Retinal pigment epithelial cell (primary cell): Measurements from ENCODE around the gene BCL7A.
"Not testable (repeated sequence)": the region's sequence is repeated elsewhere in the genome, so short reads cannot be mapped to it uniquely, and the experiment has no call there.

Source experiments
- DNase-seq: peaks from one replicate; pipeline ENCODE4 v3.0.0-alpha.2; 2010; ENCODE audit warnings: low read depth
- H3K4me3 ChIP-seq: 2 replicates; pipeline ENCODE4 v1.5.1; 2011; ENCODE audit warnings: mild to moderate bottlenecking, low read length, control low read depth, moderate library complexity
- CTCF ChIP-seq: conservative IDR thresholded peaks from 2 replicates; pipeline ENCODE4 v1.5.1; 2011; ENCODE audit warnings: low read depth, low read length, control low read depth, inconsistent platforms

The BCL7A gene

DNA sequence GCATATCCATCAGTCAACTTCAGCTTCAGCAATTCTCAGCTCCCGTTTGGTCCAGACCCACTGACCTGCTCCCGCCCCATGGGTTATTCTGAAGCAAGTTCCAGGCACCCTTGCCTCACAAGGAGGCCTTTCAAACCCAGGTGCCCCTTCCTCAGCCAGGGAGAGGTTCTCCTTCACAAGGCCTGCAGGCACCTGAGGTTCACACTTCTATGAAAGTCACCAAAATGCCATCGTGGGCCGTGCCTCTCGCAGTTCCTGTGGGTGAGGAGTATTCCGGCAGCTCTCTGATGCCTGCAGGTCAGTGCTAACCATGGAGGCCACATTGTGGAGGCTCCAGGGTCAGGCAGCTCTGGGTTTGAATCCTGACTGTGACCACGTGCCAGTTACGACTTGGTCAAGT lies 40.2 kb upstream of the BCL7A start:
- H3K4me3 ChIP-seq: no peak overlapping the region
- DNase-seq: no peak
- TF ChIP-seq CTCF: no peak

DNA sequence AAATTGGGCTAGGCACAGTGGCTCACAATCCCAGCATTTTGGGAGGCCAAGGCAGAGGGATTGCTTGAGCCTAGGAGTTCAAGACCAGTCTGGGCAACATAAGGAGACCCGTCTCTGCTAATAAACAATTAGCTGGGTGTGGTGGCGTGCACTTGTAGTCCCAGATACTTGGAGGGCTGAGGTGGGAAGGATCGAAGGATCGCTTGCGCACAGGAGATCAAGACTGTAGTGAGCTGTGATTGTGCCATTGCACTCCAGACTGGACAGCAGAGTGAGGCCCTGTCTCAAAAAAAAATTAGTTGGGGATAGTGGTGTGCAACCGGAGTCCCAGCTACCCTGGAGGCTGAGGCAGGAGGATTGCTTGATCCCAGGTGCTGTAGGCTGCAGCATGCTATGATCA lies 38.7 kb upstream of the BCL7A start:
- H3K4me3 ChIP-seq: no peak overlapping the region
- no peak for DNase-seq
- TF ChIP-seq CTCF: no peak

- no peak for TF ChIP-seq CTCF
- no peak overlapping the region for H3K4me3 ChIP-seq
- no peak for DNase-seq
Observed at GRCh38 chr12:121983536-121984210, 38.0 kb upstream of the BCL7A start.

DNA sequence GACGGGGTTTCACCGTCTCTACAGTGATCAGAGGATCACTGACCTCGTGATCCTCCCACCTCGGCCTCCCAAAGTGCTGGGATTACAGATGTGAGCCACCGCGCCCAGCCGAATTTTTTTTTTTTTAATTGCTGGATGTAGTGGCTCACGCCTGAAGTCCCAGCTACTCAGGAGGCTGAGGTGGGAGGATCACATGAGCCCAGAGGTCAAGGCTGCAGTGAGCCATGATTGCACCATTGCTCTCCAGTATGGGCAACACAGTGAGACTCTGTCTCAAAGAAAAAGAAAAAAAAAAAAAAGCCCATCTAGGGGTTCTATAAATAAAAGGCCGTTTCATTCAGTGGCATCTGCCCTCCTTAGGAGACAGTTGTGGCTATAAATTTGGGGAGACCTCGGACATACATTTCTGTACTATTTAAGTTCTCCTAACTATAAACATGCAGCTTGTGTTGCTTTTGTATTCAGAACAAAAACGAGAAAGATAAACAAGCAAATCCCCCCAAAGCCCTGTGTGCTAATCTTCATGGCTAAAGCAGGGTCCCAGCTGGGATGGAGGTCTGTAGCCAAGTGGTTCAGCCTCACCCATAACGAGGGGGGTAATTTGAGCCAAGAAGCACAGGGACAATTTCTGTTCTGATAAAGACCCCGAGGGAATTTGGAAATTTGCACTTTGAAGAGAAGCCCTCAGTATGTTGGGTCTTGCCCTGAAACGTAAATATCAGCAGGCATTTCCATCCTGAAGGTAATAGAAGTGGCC lies 35.0 kb upstream of the BCL7A start:
- no peak overlapping the region for H3K4me3 ChIP-seq
- no peak for DNase-seq
- TF ChIP-seq CTCF: no peak

DNA sequence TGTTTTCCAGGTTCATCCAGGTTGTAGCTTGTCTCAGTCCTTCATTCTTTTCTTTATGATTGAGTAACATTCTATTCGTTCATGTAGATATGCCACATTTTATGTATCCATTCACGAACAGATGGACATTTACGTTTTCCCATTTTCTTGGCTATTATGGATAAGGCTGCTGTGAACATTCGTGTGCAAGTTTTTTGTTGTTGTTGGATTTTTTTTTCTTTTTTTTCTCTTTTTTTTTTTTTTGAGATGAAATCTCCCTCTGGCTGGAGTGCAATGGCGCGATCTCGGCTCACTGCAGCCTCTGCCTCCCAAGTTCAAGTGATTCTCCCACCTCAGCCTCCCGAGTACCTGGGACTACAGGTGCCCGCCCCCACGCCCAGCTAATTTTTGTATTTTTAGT lies 33.2 kb upstream of the BCL7A start:
- DNase-seq, H3K4me3 ChIP-seq: not testable (repeated sequence)

DNA sequence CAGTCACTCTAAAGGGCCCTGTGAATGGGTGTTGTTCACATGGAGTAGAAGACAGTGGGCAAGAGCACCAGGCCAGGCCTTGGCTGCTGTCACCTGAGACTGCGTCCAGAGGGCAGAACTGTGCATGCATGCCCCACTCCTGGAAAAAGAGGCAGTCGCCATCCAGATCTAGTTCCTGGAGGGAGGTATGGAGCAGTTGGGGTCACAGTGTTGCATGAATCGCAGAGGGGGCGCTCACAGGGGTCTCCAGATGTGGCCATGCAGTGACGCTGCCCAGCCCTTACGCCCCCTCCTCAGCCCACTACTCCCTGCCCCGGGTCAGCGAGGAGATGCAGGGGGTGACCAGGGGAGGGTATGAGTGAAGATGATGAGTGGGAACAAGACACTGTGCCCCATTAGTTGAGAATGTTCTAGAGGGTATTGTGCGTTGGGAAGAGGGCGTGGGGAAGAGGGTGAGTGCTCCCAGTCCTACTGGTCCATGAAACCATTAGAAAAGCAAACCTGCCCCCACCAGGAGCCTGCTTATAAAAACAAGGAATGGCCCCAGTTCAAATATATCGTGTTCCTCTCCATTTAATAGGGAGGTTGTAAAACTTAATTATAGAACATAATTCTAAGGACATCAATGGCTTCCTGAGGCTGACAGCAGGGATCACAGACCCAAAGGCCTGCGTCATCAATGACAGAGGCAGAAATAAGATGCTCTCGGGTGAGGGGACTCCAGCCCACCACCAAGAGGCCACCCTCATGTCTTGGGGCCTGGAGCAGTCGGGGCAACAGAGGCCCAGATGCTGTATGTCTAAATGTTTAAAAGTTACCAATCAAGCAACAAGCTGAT lies 32.2 kb upstream of the BCL7A start:
- H3K4me3 ChIP-seq: no peak overlapping the region
- no peak for TF ChIP-seq CTCF
- DNase-seq: no peak

GRCh38 chr12:121990114-121990647 lies 31.5 kb upstream of the BCL7A start:
- no peak for DNase-seq
- TF ChIP-seq CTCF: no peak
- H3K4me3 ChIP-seq: no peak overlapping the region
